Mesothelial cell of epicardium (in vitro differentiated cells): ENCODE results near the gene SH3PXD2B. TPM values are rescaled to one million over a fixed set of nuclear protein-coding genes. Genes with fewer than 3 reads are reported as not detected.

Experiments
- DNase-seq, 2 experiments: peaks; one replicate each; pipeline ENCODE4 v3.0.0; 2021; ENCODE audit warnings: low spot score in 2 of 2; ENCODE audit not compliant: unreplicated experiment in 2 of 2
- H3K27ac Mint-ChIP-seq: 2 replicates; pipeline ENCODE4 v1.8.0; 2021; ENCODE audit warnings: mixed read lengths
- H3K27me3 Mint-ChIP-seq: 2 replicates; pipeline ENCODE4 v1.8.0; 2021; ENCODE audit warnings: low read depth, mixed read lengths
- H3K36me3 Mint-ChIP-seq: 2 replicates; pipeline ENCODE4 v1.8.0; 2021; ENCODE audit warnings: mixed read lengths
- H3K4me1 Mint-ChIP-seq: 2 replicates; pipeline ENCODE4 v1.8.0; 2021; ENCODE audit warnings: mixed read lengths
- H3K4me3 Mint-ChIP-seq: 2 replicates; pipeline ENCODE4 v1.8.0; 2021; ENCODE audit warnings: mild to moderate bottlenecking, moderate library complexity, mixed read lengths
- H3K9me3 Mint-ChIP-seq: 2 replicates; pipeline ENCODE4 v1.8.0; 2021; ENCODE audit warnings: mixed read lengths
- CTCF ChIP-seq: fragments of 200-600 bp; sonication (generic); IDR thresholded peaks from one replicate; pipeline ENCODE4 v1.5.0; 2021; ENCODE audit warnings: antibody characterized with exemption; ENCODE audit not compliant: unreplicated experiment
- total RNA-seq: library from RNA; stranded (reverse); gene quantifications from 3 replicates; pipeline ENCODE4 v1.2.1, GENCODE V29; 2021

SH3PXD2B gene
- total RNA-seq, 1 donor from 2014 or later, result 68.9 TPM

GRCh38 chr5:172421020-172421419 is 33.3 kb downstream of the SH3PXD2B start:
- peaks cover 31% of the 10 kb centered on the region for H3K4me1 Mint-ChIP-seq
- no peak for TF ChIP-seq CTCF
- H3K36me3 Mint-ChIP-seq, result peaks cover 17% of the 10 kb centered on the region
- no peaks in the 10 kb centered on the region for H3K9me3 Mint-ChIP-seq
- no peak overlapping the region for H3K4me3 Mint-ChIP-seq
- H3K27ac Mint-ChIP-seq, result peak overlapping the region; percentile 59
- no peaks in the 10 kb centered on the region for H3K27me3 Mint-ChIP-seq
- DNase-seq, result no peak

GRCh38 chr5:172420235-172420939 is 33.9 kb downstream of the SH3PXD2B start:
- Mint-ChIP-seq H3K27me3 (no peaks in the 10 kb centered on the region), H3K36me3 (peaks cover 17% of the 10 kb centered on the region)

GRCh38 chr5:172418862-172419814 is 35.2 kb downstream of the SH3PXD2B start:
- Mint-ChIP-seq H3K4me1 (peaks cover 22% of the 10 kb centered on the region), H3K9me3 (no peaks in the 10 kb centered on the region), H3K36me3 (peaks cover 17% of the 10 kb centered on the region), H3K4me3 (no peak overlapping the region), H3K27ac (peak overlapping the region; percentile 95), H3K27me3 (no peaks in the 10 kb centered on the region)
- DNase-seq, result no peak
- TF ChIP-seq CTCF, result no peak

More at GRCh38 chr5:172420235-172420939, 33.9 kb downstream of the SH3PXD2B start:
- Mint-ChIP-seq H3K9me3 (no peaks in the 10 kb centered on the region), H3K4me3 (no peak overlapping the region), H3K4me1 (peaks cover 25% of the 10 kb centered on the region), H3K27ac (peak overlapping the region; percentile 43)
- DNase-seq, result no peak
- TF ChIP-seq CTCF, result no peak

GRCh38 chr5:172417983-172418630 is 36.2 kb downstream of the SH3PXD2B start:
- no peak for TF ChIP-seq CTCF
- Mint-ChIP-seq H3K9me3 (no peaks in the 10 kb centered on the region), H3K4me1 (peaks cover 25% of the 10 kb centered on the region), H3K27me3 (no peaks in the 10 kb centered on the region), H3K36me3 (peaks cover 17% of the 10 kb centered on the region), H3K4me3 (no peak overlapping the region), H3K27ac (peak overlapping the region; percentile 95)
- peak; percentile 39 to 54 for DNase-seq

GRCh38 chr5:172417130-172417841 is 37.0 kb downstream of the SH3PXD2B start:
- Mint-ChIP-seq H3K27ac (peak overlapping the region; percentile 95), H3K9me3 (no peaks in the 10 kb centered on the region), H3K36me3 (peaks cover 10% of the 10 kb centered on the region), H3K4me3 (no peak overlapping the region), H3K27me3 (no peaks in the 10 kb centered on the region), H3K4me1 (peaks cover 32% of the 10 kb centered on the region)
- TF ChIP-seq CTCF, result no peak
- DNase-seq, result no peak
